Esophagus squamous epithelium (tissue), 5 donors: Measurements from ENCODE around the gene CPNE4. TPM values are rescaled to one million over a fixed set of nuclear protein-coding genes. Genes with fewer than 3 reads are reported as not detected.

Source experiments
- DNase-seq: peaks from one replicate; lab custom pipeline; 2025; lab: John Stamatoyannopoulos, UW
- H3K27ac ChIP-seq, 4 donors: fragments of 200-600 bp; sonication (generic); one replicate each; pipeline ENCODE4 v1.5.1; 2016 to 2019; ENCODE audit warnings: mild to moderate bottlenecking in 1 of 4
- H3K27me3 ChIP-seq, 4 donors: fragments of 200-600 bp; sonication (generic); 1 replicate in 3 of 4; 2 replicates in 1 of 4; pipeline versions ENCODE4 v1.5.1 to v1.6.0; 2017 to 2021; ENCODE audit warnings: antibody characterized with exemption in 1 of 4
- H3K36me3 ChIP-seq, 3 donors: fragments of 200-600 bp; sonication (generic); one replicate each; pipeline ENCODE4 v1.5.1; 2016 to 2019
- H3K4me1 ChIP-seq, 3 donors: fragments of 200-600 bp; sonication (generic); one replicate each; pipeline ENCODE4 v1.5.1; 2017 to 2019
- H3K4me3 ChIP-seq, 4 donors: fragments of 200-600 bp; sonication (generic); 1 replicate in 3 of 4; 2 replicates in 1 of 4; pipeline ENCODE4 v1.5.1; 2016 to 2019; ENCODE audit warnings: mild to moderate bottlenecking in 2 of 4, moderate library complexity in 1 of 4
- H3K9me3 ChIP-seq, 3 donors: fragments of 200-600 bp; sonication (generic); one replicate each; pipeline ENCODE4 v1.5.1; 2016 to 2019
- CTCF ChIP-seq, 6 experiments: fragments of 450-650 bp in 4 of 6; fragments of 200-600 bp in 2 of 6; sonication (generic) in 2 of 6; IDR thresholded peaks; one replicate each; pipeline ENCODE4 v1.5.1; 2016 to 2019; ENCODE audit warnings: antibody characterized with exemption in 6 of 6, mild to moderate bottlenecking in 4 of 6, moderate library complexity in 4 of 6
- POLR2A ChIP-seq, 4 donors: fragments of 450-650 bp; IDR thresholded peaks; one replicate each; pipeline ENCODE4 v1.6.1; 2017; ENCODE audit warnings: antibody characterized with exemption in 4 of 4, mild to moderate bottlenecking in 4 of 4, moderate library complexity in 3 of 4
- WGBS, 2 donors: methylation state at CpG; one replicate each; pipeline ENCODE4 v1.1.5; 2018; 5-methylcytosine and 5-hydroxymethylcytosine counted together
- intact Hi-C: fragments of 100-400 bp; cut with DNase I; formaldehyde crosslinking; loops from one replicate; pipeline ENCODE4 v1.15.0; 2022
- total RNA-seq, 4 donors: library from RNA; depleted of rRNA; stranded (reverse); fragments of >200 nt; gene quantifications; one replicate each; pipeline ENCODE4 v1.1.0, GENCODE V29; 2016
- donor health status: DM: yes; HTN: yes; CAD: no.

Gene CPNE4
- total RNA-seq, 4 donors from 2014 or later: 0.19 TPM; not detected in 3

GRCh38 chr3:131749826-131750225, 285.0 kb downstream of the CPNE4 start:
- H3K27me3 ChIP-seq: no peaks in the 10 kb centered on the region
- WGBS, 2 donors: 96 to 100% methylated on average over 1 of the region's 1 CpG
- no peak overlapping the region for H3K4me3 ChIP-seq
- no peak for DNase-seq
- TF ChIP-seq POLR2A (IDR thresholded peaks at IDR 0.05) (no peak), CTCF (IDR thresholded peaks at IDR 0.05) (no peak)
- intact Hi-C loops: no loop called here
- H3K36me3 ChIP-seq: no peaks in the 10 kb centered on the region
- H3K27ac ChIP-seq: no peak overlapping the region
- no peaks in the 10 kb centered on the region for H3K9me3 ChIP-seq
- no peaks in the 10 kb centered on the region for H3K4me1 ChIP-seq

GRCh38 chr3:131747466-131747865, 287.3 kb downstream of the CPNE4 start:
- Histone ChIP-seq H3K27ac (no peak overlapping the region), H3K4me1 (no peaks in the 10 kb centered on the region), H3K27me3 (no peaks in the 10 kb centered on the region), H3K4me3 (no peak overlapping the region), H3K9me3 (no peaks in the 10 kb centered on the region), H3K36me3 (no peaks in the 10 kb centered on the region)
- DNase-seq: no peak
- WGBS, 2 donors: 39 to 47% methylated on average over 2 of the region's 2 CpGs
- intact Hi-C loops: no loop called here
- TF ChIP-seq CTCF (IDR thresholded peaks at IDR 0.05): no peak
- no peak for TF ChIP-seq POLR2A (IDR thresholded peaks at IDR 0.05)

GRCh38 chr3:131744765-131745164, 290.0 kb downstream of the CPNE4 start:
- WGBS, 2 donors: 39 to 51% methylated on average over 3 of the region's 3 CpGs
- intact Hi-C loops: no loop called here
- TF ChIP-seq POLR2A (IDR thresholded peaks at IDR 0.05): no peak
- no peak for TF ChIP-seq CTCF (IDR thresholded peaks at IDR 0.05)
- no peak overlapping the region for H3K27ac ChIP-seq
- no peaks in the 10 kb centered on the region for H3K4me1 ChIP-seq
- no peak overlapping the region for H3K4me3 ChIP-seq
- H3K9me3 ChIP-seq: no peaks in the 10 kb centered on the region
- H3K27me3 ChIP-seq: no peaks in the 10 kb centered on the region
- no peak for DNase-seq
- no peaks in the 10 kb centered on the region for H3K36me3 ChIP-seq

- Histone ChIP-seq H3K4me3 (no peak overlapping the region), H3K27me3 (no peaks in the 10 kb centered on the region), H3K4me1 (no peaks in the 10 kb centered on the region), H3K27ac (no peak overlapping the region), H3K9me3 (no peaks in the 10 kb centered on the region), H3K36me3 (no peaks in the 10 kb centered on the region)
- TF ChIP-seq CTCF (IDR thresholded peaks at IDR 0.05) (no peak), POLR2A (IDR thresholded peaks at IDR 0.05) (no peak)
- no peak for DNase-seq
- intact Hi-C loops: no loop called here
These were observed 291.7 kb downstream of the CPNE4 start for GRCh38 chr3:131743126-131743525.

- H3K36me3 ChIP-seq: no peaks in the 10 kb centered on the region
- no peak overlapping the region for H3K4me3 ChIP-seq
- TF ChIP-seq CTCF (IDR thresholded peaks at IDR 0.05): no peak
- no peak for TF ChIP-seq POLR2A (IDR thresholded peaks at IDR 0.05)
- no peak for DNase-seq
- WGBS, 2 donors: 63% methylated on average over 1 of the region's 1 CpG; no CpG with 5 or more reads in 1 of the 2 donors
- no peak overlapping the region for H3K27ac ChIP-seq
- intact Hi-C loops: no loop called here
- no peaks in the 10 kb centered on the region for H3K4me1 ChIP-seq
- no peaks in the 10 kb centered on the region for H3K27me3 ChIP-seq
- no peaks in the 10 kb centered on the region for H3K9me3 ChIP-seq
These were observed 295.6 kb downstream of the CPNE4 start for GRCh38 chr3:131739211-131739610.
